Measurements from ENCODE around the gene UGT2A3.

UGT2A3 gene

DNA sequence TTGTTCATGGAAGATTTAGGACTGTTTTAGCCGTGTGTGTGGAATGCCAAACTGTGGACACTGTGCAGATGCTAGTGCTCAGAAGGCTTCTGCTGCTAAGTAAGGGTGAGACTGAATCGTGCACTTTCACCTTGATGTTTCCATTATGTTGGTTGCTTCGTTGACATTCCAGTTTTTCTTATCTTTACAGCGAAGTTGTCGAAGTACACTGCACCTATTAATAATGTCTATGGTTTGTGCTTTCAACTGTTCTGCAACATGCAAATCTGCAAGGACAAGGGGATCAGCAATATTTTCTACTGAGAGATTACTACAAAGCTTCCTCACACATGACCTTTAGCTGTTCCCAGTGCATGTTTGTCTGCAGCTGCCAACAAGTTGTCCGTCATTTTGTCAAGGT, 67.7 kb downstream of the UGT2A3 start:
- peaks cover 7% of the 10 kb centered on the region for H3K27me3 Mint-ChIP-seq (ENCODE audit: low read depth)
- H3K4me1 Mint-ChIP-seq: no peaks in the 10 kb centered on the region
- H3K36me3 Mint-ChIP-seq (ENCODE audit: low read depth): no peaks in the 10 kb centered on the region
- TF ChIP-seq, protein P1, sequence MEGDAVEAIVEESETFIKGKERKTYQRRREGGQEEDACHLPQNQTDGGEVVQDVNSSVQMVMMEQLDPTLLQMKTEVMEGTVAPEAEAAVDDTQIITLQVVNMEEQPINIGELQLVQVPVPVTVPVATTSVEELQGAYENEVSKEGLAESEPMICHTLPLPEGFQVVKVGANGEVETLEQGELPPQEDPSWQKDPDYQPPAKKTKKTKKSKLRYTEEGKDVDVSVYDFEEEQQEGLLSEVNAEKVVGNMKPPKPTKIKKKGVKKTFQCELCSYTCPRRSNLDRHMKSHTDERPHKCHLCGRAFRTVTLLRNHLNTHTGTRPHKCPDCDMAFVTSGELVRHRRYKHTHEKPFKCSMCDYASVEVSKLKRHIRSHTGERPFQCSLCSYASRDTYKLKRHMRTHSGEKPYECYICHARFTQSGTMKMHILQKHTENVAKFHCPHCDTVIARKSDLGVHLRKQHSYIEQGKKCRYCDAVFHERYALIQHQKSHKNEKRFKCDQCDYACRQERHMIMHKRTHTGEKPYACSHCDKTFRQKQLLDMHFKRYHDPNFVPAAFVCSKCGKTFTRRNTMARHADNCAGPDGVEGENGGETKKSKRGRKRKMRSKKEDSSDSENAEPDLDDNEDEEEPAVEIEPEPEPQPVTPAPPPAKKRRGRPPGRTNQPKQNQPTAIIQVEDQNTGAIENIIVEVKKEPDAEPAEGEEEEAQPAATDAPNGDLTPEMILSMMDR (IDR thresholded peaks at IDR 0.05; ENCODE audit: unreplicated experiment in 3 of 3): no peak
- no peak overlapping the region for H3K27ac Mint-ChIP-seq
- peaks cover 4% of the 10 kb centered on the region for H3K9me3 Mint-ChIP-seq
- no peak overlapping the region for H3K4me3 Mint-ChIP-seq

All from nephron (organoid).